ENCODE data around the gene IMPG2. TPM values are rescaled to one million over a fixed set of nuclear protein-coding genes. Genes with fewer than 3 reads are reported as not detected.

Gene IMPG2
- total RNA-seq, 1 donor from 2014 or later: 0.38 TPM

DNA sequence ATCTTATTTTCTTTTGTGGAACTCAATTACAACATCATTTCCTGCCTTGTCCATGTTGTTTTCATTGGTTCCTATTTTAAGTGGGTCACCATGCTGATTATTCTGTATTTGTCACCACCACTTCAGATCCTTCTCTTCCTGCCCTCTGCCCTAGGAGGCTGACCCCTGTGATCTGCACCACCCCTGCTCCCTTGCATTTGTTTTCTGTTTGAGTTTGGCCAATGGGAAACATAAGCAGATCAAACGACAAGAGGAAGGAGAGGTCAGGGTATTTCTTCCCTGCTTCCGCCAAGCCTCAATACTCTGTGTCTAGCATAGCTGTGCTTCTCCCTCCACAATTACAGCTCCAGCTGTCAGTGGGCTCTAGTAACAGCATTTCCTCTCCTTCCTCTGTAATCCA is 71.6 kb downstream of the IMPG2 start:
- DNase-seq (ENCODE audit: low spot score): no peak
- intact Hi-C loops (cut with DNase I): no loop called here

DNA sequence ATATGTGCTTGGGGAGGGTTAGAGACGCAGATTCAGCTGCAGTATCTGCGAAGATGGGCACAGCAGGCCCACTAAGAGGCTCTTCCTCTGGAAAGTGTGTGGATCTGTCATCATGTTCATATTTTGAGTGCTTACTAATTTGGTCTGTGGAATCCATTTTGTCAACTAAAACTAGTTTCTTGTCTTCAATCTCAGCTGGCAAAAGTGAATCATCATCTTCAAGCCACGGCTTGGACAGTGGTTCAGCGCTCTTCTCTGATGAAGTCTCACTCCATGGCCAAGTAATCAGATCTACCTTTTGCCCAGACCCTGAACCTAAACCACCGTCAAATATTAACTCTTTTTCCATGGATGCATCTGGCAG is 76.2 kb downstream of the IMPG2 start:
- intact Hi-C loops (cut with DNase I): no loop called here
- DNase-seq (ENCODE audit: low spot score): no peak

DNA sequence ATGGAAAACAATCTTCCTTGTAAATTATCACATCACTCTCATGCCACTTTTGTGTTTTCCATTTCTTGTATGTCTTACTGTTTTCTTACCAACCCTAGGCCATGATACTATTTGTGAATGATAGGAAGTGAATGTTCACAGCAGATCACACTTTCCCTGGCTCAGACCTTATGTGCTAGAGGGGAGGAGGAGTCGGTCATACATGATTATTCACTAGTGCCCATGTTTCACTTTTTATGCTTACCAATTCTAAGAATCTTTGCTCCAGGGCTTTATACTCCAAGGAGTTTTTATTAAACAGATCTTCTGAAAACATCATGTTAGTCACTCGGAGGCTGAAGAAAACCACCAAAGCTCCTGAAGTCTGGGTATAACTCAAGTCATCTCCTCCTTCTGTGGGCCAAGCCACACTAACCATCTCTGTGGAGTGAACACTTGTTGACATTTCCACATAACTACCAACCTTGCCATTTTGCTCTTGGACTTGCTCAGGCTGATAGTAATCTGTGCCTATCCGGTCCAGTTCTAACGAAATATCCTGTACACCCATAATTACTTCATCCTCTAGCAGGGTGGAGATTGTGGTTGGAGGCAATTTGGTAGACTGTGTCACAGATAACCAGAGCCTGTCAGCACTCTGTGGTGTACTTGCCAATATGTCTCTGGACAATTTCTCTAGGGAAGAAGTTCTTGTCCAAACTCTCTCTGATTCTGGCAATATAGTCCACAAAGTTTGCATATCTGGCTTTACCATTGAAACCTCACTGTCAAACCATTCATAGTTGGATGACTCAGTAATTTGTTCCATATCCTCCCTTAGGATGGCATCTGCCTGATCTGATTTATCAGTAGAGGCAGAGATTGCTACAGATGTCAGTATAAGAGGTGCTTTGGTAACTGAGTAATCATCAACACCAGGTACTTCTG is 76.8 kb downstream of the IMPG2 start:
- intact Hi-C loops (cut with DNase I): no loop called here
- no peak for DNase-seq (ENCODE audit: low spot score)

DNA sequence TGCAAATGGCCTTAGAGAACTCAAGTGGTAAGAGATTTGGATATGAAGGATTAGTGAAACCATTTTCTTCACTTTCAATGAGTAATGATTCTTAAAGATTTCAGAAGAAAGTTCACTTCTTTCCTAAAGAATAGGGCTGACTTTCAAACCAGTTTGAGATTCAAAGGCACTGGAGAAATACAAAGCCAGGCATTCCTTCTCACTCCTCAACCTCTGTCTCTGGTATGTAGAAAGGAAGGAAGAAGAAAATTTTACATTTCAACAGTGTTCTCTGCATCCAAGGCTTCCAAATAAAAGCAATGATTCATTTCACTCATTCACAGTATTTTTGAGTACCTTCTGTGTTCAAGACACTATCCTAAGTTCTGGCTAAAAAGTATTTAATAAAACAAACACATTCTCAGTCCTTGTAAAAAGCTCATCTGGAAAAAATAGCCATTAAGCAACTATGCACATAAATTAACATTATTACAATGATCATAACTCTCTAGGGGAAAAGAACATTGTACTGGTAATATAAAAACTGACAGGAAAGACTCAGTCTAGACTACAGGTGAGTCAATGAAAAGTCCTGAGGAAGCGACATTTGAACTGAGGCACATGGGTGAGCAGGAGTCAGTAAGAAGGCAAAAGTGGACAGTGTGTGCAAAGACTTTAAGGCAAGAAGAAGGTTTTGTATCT is 79.5 kb downstream of the IMPG2 start:
- intact Hi-C loops (cut with DNase I): no loop called here
- no peak for DNase-seq (ENCODE audit: low spot score)

- DNase-seq (ENCODE audit: low spot score): no peak
- intact Hi-C loops (cut with DNase I): no loop called here
Measured at GRCh38 chr3:101235048-101235447, 85.3 kb downstream of the IMPG2 start.

DNA sequence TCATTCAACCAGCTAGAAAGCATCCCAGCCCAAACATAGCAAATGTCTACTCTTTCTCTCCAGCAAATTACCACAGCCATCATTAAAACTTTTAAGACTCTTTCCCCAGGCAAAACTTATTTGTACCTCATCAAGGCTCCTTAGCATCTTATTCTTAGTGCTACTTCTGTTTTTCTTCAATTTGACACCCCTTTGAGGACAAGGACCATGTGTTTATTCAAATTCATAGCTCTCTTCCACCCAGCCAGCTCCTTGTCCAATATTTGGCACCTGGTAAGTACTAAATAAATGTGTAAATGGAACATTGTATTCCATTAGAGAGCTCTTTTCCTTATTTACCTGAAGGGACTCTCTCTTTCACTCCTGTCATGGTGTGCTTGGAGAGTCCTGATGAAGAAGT is 89.8 kb downstream of the IMPG2 start:
- no peak for DNase-seq (ENCODE audit: low spot score)
- intact Hi-C loops (cut with DNase I): loop anchor here (5.0 kb wide), 1 partner anchor 152 kb away; no protein-coding TSS in a partner anchor

- intact Hi-C loops (cut with DNase I): loop anchor here (5.0 kb wide), 1 partner anchor 153 kb away; no protein-coding TSS in a partner anchor
- no peak for DNase-seq (ENCODE audit: low spot score)
Measured at GRCh38 chr3:101229681-101230080, 90.7 kb downstream of the IMPG2 start.

- intact Hi-C loops (cut with DNase I): no loop called here
- no peak for DNase-seq (ENCODE audit: low spot score)
Measured at GRCh38 chr3:101228441-101228840, 91.9 kb downstream of the IMPG2 start.

GRCh38 chr3:101224739-101225138 is 95.6 kb downstream of the IMPG2 start:
- DNase-seq (ENCODE audit: low spot score): no peak
- intact Hi-C loops (cut with DNase I): no loop called here

GRCh38 chr3:101223016-101223415 is 97.4 kb downstream of the IMPG2 start:
- intact Hi-C loops (cut with DNase I): no loop called here
- no peak for DNase-seq (ENCODE audit: low spot score)

DNA sequence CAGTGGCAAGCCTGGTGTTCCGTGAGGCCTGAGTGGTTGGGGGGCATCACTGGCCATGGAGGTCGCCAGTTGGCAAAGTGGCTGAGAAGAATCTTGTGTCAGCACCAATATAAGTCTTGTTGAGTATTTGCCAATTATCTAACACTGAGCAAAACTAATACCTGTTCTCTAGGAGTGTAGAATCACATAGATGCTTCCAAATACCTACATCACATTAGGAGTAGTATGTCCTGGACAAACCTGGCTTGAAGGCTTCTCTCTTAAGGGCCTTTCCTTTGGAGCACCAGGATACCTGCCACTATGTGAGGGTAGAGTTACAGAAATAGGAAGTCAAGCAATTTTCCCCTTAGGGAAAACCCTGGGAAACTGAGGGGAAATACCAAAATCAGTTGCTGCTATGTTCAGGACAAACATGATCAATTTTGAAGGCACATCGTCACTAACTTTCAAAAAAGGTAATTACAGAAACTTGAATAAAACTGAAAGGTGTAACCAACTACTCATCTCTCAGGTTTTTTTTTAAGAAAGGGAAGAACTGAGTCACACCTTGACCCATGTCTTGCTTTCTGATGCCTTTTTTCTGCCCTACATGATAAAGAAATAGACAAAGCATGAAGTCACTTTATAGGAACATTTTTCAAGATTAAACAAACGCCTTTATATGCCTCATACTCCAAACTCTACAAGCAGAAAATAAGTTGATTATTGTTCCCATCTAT is 100.4 kb downstream of the IMPG2 start:
- no peak for DNase-seq (ENCODE audit: low spot score)
- intact Hi-C loops (cut with DNase I): no loop called here

- no peak for DNase-seq (ENCODE audit: low spot score)
- intact Hi-C loops (cut with DNase I): no loop called here
Measured at GRCh38 chr3:101217472-101218245, 102.7 kb downstream of the IMPG2 start.

- intact Hi-C loops (cut with DNase I): no loop called here
- DNase-seq (ENCODE audit: low spot score): no peak
Measured at GRCh38 chr3:101216710-101217465, 103.5 kb downstream of the IMPG2 start.

DNA sequence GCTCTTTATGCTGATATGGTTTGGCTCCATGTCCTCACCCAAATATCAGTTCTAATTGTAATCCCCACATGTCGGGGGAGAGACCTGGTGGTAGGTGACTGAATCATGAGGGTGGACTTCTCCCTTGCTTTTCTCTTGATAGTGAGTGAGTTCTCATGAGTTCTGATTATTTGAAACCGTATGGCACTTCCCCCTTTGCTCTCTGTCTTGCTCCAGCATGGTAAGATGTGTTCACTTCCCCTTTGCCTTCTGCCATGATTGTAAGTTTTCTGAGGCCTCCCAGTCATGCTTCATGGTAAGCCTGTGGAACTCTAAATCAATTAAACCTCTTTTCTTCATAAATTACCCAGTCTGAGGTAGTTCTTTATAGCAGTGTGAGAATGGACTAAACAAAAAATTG is 107.6 kb downstream of the IMPG2 start:
- no peak for DNase-seq (ENCODE audit: low spot score)
- intact Hi-C loops (cut with DNase I): no loop called here

DNA sequence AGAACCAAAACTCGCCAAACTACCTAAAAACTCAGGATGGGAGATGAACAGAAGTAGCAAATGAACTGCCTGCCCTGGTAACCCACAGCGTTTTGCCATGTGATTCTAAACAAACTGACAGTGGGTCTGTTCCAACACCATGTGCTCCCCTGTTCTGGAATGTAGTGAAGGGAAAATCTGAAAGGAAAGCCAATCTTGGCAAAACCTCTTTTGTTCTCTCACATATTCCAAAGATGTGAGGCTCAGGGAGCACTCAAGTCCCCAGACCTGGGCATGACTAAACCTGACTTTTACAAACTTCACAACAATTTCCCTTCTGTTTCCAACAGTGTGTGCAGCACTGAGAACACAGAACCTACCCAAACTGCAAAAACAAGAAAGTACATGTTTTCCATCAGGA is 116.1 kb downstream of the IMPG2 start:
- DNase-seq (ENCODE audit: low spot score): no peak
- intact Hi-C loops (cut with DNase I): no loop called here

GRCh38 chr3:101203411-101203810 is 117.0 kb downstream of the IMPG2 start:
- intact Hi-C loops (cut with DNase I): no loop called here
- DNase-seq (ENCODE audit: low spot score): no peak

DNA sequence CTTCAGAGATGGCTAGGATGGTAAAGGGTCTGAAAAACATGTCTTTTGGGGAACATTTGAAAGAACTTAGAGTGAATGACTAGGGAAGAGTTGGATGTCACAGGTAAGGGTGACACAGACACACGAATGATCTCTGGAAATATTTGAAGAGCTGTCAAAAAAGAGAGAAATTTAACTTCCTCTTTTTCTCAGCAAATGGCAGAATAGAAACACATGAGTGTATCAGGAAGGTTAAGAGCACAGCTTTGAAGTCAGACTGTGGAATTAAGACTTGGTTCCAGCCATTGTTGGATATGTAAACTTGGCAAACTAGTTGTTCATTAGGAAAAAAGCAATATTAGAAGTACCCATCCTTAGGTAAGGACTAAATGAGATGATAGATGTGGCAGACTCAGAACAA is 117.7 kb downstream of the IMPG2 start:
- intact Hi-C loops (cut with DNase I): no loop called here

DNA sequence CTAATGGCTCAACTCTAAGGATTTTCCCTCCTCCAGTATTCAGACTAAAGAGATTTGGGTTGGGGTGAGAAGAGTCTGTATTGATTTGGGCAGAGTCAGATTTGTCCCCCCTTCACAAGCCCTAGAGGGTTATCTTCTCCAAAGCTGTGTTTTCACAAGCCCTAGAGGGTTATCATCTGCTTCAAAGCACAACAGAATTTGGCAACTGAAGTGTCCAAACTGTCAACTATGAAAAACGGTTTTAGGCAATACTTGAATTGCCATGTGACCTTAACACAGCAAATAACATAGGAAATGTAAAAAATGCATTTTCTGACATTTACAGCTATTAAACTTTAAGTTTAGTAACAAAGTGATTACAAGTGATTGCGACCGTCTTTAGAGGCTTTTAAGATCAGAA is 119.9 kb downstream of the IMPG2 start:
- intact Hi-C loops (cut with DNase I): no loop called here

More for the DNA sequence above, 117.7 kb downstream of the IMPG2 start:
- no peak for DNase-seq (ENCODE audit: low spot score)

More for the DNA sequence above, 119.9 kb downstream of the IMPG2 start:
- DNase-seq (ENCODE audit: low spot score): no peak

Data from cardiac septum (tissue), 1 donor.